ENCODE results near the gene ELOVL5.

DNA sequence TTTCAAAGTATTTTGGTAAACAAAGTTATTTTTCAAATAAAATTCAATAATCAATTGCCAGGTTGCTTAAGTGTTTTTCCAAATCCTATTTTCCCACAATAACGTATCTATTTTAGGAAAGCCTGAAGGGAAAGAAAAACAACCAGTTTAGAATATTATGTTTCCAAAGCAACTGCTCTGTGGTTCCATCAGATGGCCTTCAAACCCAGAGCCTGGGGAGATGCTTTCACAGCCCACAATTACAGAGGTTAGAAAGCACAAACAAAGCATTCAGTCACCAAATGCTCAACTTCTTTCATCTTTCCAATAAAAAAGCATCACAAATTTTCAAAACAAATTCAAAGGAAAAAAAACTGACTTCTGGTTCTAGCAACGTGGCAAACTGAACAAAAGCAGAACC is 66.0 kb downstream of the ELOVL5 start:
- no peak for TF ChIP-seq CTCF (IDR thresholded peaks at IDR 0.05)
- no peak for TF ChIP-seq POLR2A (IDR thresholded peaks at IDR 0.05)
